ENCODE results near the gene ARMC10. TPM values are rescaled to one million over a fixed set of nuclear protein-coding genes. Genes with fewer than 3 reads are reported as not detected.

ARMC10 gene
- total RNA-seq, 1 experiment from 2014 or later = 28.9 TPM

- BruUV-seq (replicated peaks) = no TSS peak
- H3K4me1 Mint-ChIP-seq (ENCODE audit: low read depth, unreplicated experiment) = no peaks in the 10 kb centered on the region
- Histone ChIP-seq H3K9me3 (no peaks in the 10 kb centered on the region), H3K4me3 (ENCODE audit: low read depth, low read length) (no peak overlapping the region), H3K27me3 (replicated peaks; ENCODE audit: control insufficient read depth, insufficient read depth, low read length) (no peaks in the 10 kb centered on the region), H3K4me1 (no peaks in the 10 kb centered on the region), H3K36me3 (ENCODE audit: control insufficient read depth, insufficient read depth, low read length) (no peaks in the 10 kb centered on the region)
- H3K4me3 Mint-ChIP-seq (ENCODE audit: unreplicated experiment) = no peak overlapping the region
- H3K9me3 Mint-ChIP-seq (ENCODE audit: unreplicated experiment) = no peaks in the 10 kb centered on the region
- intact Hi-C loops (cut with micrococcal nuclease; ENCODE audit: unreplicated experiment) = no loop called here
- no peak overlapping the region for H3K27ac Mint-ChIP-seq (ENCODE audit: unreplicated experiment)
- DNase-seq = no peak
- ChIA-PET POLR2A (no interaction called here), CTCF (no interaction called here)
- peaks cover 15% of the 10 kb centered on the region for H3K36me3 Mint-ChIP-seq (ENCODE audit: insufficient read depth, unreplicated experiment)
- TF ChIP-seq CTCF (IDR thresholded peaks at IDR 0.05; ENCODE audit: insufficient read depth in 1 of 2, low read depth in 1 of 2, low read length in 1 of 2, severe bottlenecking in 1 of 2, unreplicated experiment in 1 of 2) = no peak
- no peaks in the 10 kb centered on the region for H3K27me3 Mint-ChIP-seq (ENCODE audit: insufficient read depth, unreplicated experiment)
Measured at GRCh38 chr7:103116991-103117390, 42.1 kb downstream of the ARMC10 start.

GRCh38 chr7:103117465-103117864 lies 42.5 kb downstream of the ARMC10 start:
- no TSS peak for BruUV-seq (replicated peaks)

GRCh38 chr7:103119791-103120291 lies 44.9 kb downstream of the ARMC10 start:
- Mint-ChIP-seq H3K27ac (ENCODE audit: unreplicated experiment) (no peak overlapping the region), H3K4me3 (ENCODE audit: unreplicated experiment) (no peak overlapping the region), H3K36me3 (ENCODE audit: insufficient read depth, unreplicated experiment) (peaks cover 5% of the 10 kb centered on the region), H3K9me3 (ENCODE audit: unreplicated experiment) (no peaks in the 10 kb centered on the region), H3K27me3 (ENCODE audit: insufficient read depth, unreplicated experiment) (no peaks in the 10 kb centered on the region), H3K4me1 (ENCODE audit: low read depth, unreplicated experiment) (no peaks in the 10 kb centered on the region)
- peaks cover 5% of the 10 kb centered on the region for H3K4me1 ChIP-seq
- H3K27me3 ChIP-seq (replicated peaks; ENCODE audit: control insufficient read depth, insufficient read depth, low read length) = no peaks in the 10 kb centered on the region
- no peaks in the 10 kb centered on the region for H3K9me3 ChIP-seq
- POLR2A ChIA-PET = no interaction called here
- intact Hi-C loops (cut with micrococcal nuclease; ENCODE audit: unreplicated experiment) = no loop called here
- BruUV-seq (replicated peaks) = no TSS peak
- CTCF ChIA-PET = no interaction called here
- no peaks in the 10 kb centered on the region for H3K36me3 ChIP-seq (ENCODE audit: control insufficient read depth, insufficient read depth, low read length)
- no peak overlapping the region for H3K4me3 ChIP-seq (ENCODE audit: low read depth, low read length)
- no peak for DNase-seq
- TF ChIP-seq CTCF (IDR thresholded peaks at IDR 0.05; ENCODE audit: insufficient read depth in 1 of 2, low read depth in 1 of 2, low read length in 1 of 2, severe bottlenecking in 1 of 2, unreplicated experiment in 1 of 2) = no peak

More at GRCh38 chr7:103117465-103117864, 42.5 kb downstream of the ARMC10 start:
- H3K36me3 ChIP-seq (ENCODE audit: control insufficient read depth, insufficient read depth, low read length) = no peaks in the 10 kb centered on the region
- no peak for TF ChIP-seq CTCF (IDR thresholded peaks at IDR 0.05; ENCODE audit: insufficient read depth in 1 of 2, low read depth in 1 of 2, low read length in 1 of 2, severe bottlenecking in 1 of 2, unreplicated experiment in 1 of 2)
- peaks cover 15% of the 10 kb centered on the region for H3K36me3 Mint-ChIP-seq (ENCODE audit: insufficient read depth, unreplicated experiment)
- no peak overlapping the region for H3K4me3 ChIP-seq (ENCODE audit: low read depth, low read length)
- no peak for DNase-seq
- ChIA-PET CTCF (no interaction called here), POLR2A (no interaction called here)
- no peaks in the 10 kb centered on the region for H3K4me1 ChIP-seq
- H3K9me3 Mint-ChIP-seq (ENCODE audit: unreplicated experiment) = no peaks in the 10 kb centered on the region
- no peak overlapping the region for H3K27ac Mint-ChIP-seq (ENCODE audit: unreplicated experiment)
- H3K27me3 Mint-ChIP-seq (ENCODE audit: insufficient read depth, unreplicated experiment) = no peaks in the 10 kb centered on the region
- intact Hi-C loops (cut with micrococcal nuclease; ENCODE audit: unreplicated experiment) = no loop called here
- H3K4me1 Mint-ChIP-seq (ENCODE audit: low read depth, unreplicated experiment) = no peaks in the 10 kb centered on the region
- H3K27me3 ChIP-seq (replicated peaks; ENCODE audit: control insufficient read depth, insufficient read depth, low read length) = no peaks in the 10 kb centered on the region
- H3K9me3 ChIP-seq = no peaks in the 10 kb centered on the region
- H3K4me3 Mint-ChIP-seq (ENCODE audit: unreplicated experiment) = no peak overlapping the region

Data from Caco-2 (cell line).